Pancreas (tissue), 10 donors: Measurements from ENCODE around the gene ABL1. TPM values are rescaled to one million over a fixed set of nuclear protein-coding genes. Genes with fewer than 3 reads are reported as not detected.

Experiments
- ATAC-seq, 4 donors: fragments of 200-7000 bp; cut with Tn5 transposase; one replicate each; pipeline versions ENCODE4 v1.8.0 to v1.9.1; 2020; ENCODE audit warnings: mild to moderate bottlenecking in 4 of 4, moderate library complexity in 4 of 4
- DNase-seq, 6 donors: peaks; one replicate each; pipeline ENCODE4 v3.0.0-alpha.2; 2020
- FAIRE-seq: peaks from 2 replicates; lab custom pipeline; 2012; peaks lifted over from hg19 to GRCh38; lab: Jason Lieb, UNC
- H3K27ac ChIP-seq, 4 donors: fragments of 200-600 bp; sonication (generic); 1 replicate in 3 of 4; 2 replicates in 1 of 4; pipeline versions ENCODE4 v1.5.0 to v1.8.0; 2020
- H3K27me3 ChIP-seq, 4 donors: fragments of 200-600 bp; one replicate each; pipeline ENCODE4 v1.8.0; 2021
- H3K36me3 ChIP-seq, 3 donors: fragments of 200-600 bp; sonication (generic) in 1 of 3; one replicate each; pipeline versions ENCODE4 v1.5.0 to v1.8.0; 2020 to 2021
- H3K4me1 ChIP-seq, 3 donors: fragments of 200-600 bp; one replicate each; pipeline ENCODE4 v1.8.0; 2021
- H3K4me3 ChIP-seq, 4 donors: fragments of 200-600 bp; sonication (generic) in 2 of 4; one replicate each; pipeline versions ENCODE4 v1.5.0 to v1.8.0; 2020 to 2021
- H3K9me3 ChIP-seq, 4 donors: fragments of 200-600 bp; one replicate each; pipeline ENCODE4 v1.8.0; 2021
- WGBS, 2 donors: extraction: QIAGEN DNeasy Blood & Tissue Kit; methylation state at CpG; one replicate each; pipeline ENCODE4 v1.1.7; 2013; 5-methylcytosine and 5-hydroxymethylcytosine counted together
- intact Hi-C, 3 donors: fragments of 100-400 bp; cut with DNase I; formaldehyde crosslinking; loops; one replicate each; pipeline versions ENCODE4 v1.11.1 to v1.14.2; 2022
- polyA plus RNA-seq, 2 donors: library from polyadenylated mRNA; stranded (reverse); fragments of 200-250 nt; gene quantifications; one replicate each; pipeline ENCODE4 v1.2.3, GENCODE V29; 2013
- total RNA-seq, 6 donors: library from RNA; stranded (reverse); fragmentation: NEBNext Ultra II Directional in 4 of 6; extraction: Animal tissue kit (Norgen Biotek cat#: 25700) in 4 of 6; gene quantifications; one replicate each; pipeline versions ENCODE4 v1.2.1 to v1.2.4, GENCODE V29; 2021 to 2023
- TF ChIP-seq, protein P1 (sequence below), 4 donors: fragments of 200-600 bp; sonication (generic) in 3 of 4; IDR thresholded peaks; one replicate each; pipeline versions ENCODE4 v1.5.0 to v1.8.0; 2021; ENCODE audit warnings: antibody characterized with exemption in 4 of 4
- donor health status: healthy with polysubstance abuse.
- donor health status: DM: no; HTN: no; CAD: no; lungs with moderate emphysema.
- donor health status: DM: no; HTN: no; CAD: no.
- donor health status: control.
- donor health status: control.
- donor health status: Bipolar disorder and iron deficiency.
- donor health status: DM: yes; HTN: yes; CAD: no.
- donor health status: DM: no; HTN: no; CAD: no.
- donor health status: DM: no; HTN: no; CAD: no.
- donor health status: DM: yes; HTN: yes; CAD: no.

ABL1 gene
- total and polyA plus RNA-seq, 8 donors = 15.3 to 31.9 (median 19.4) TPM

DNA sequence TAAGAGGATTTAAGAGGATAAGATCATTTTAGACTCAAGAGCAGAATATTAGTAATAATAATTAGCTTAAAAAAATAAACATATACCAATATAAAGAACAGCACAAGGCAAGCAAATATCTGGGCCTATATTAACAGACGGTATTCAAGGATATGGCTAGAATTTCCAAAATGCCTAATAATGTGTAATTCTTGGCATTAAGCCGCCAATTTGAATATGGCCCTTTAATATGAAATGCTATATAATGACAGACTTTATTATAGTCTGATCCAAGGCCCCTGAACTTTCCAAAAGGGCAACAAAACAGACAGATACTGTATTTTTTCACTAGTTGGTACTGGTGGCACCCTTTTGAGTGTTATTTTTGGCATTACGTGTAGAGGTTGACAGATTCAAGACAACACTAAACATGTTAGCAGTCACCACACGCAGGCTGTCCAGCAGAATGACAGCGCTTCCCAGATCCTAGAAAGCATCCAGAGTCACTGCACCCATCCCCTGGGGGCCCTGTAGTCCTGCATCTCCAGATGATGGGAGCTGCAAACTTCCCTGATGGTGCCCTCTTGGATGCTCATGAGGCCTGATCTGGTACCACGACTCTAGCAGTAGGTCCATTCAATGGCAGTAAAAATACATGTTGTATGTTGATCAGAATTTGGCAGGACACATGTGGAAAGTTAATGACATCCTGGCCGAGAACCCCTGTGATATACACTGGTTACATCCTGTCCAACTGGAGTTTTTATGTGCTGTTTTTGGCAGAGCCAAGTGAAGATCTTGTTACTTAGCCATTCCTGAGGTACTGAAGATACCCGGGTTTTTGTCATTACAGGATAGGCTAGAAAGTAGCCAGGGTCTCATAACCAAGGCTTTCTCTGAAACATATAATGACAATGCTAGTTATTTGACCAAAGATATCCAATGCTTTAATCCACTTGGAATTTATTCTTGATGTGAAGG is 1.7 kb upstream of the ABL1 start:
- DNase-seq (no peak), FAIRE-seq (no peak), ATAC-seq (no peak)
- WGBS, 2 donors = 84 to 91% methylated on average over 8 of the region's 8 CpGs
- Histone ChIP-seq H3K4me3 (no peak overlapping the region), H3K27me3 (no peaks in the 10 kb centered on the region), H3K9me3 (no peaks in the 10 kb centered on the region), H3K27ac (peak overlapping the region in 1 of 4 donors; percentile 89), H3K36me3 (no peaks in the 10 kb centered on the region), H3K4me1 (peaks cover 3 to 16% (median 13%) of the 10 kb centered on the region in 3 donors)
- TF ChIP-seq, protein P1, sequence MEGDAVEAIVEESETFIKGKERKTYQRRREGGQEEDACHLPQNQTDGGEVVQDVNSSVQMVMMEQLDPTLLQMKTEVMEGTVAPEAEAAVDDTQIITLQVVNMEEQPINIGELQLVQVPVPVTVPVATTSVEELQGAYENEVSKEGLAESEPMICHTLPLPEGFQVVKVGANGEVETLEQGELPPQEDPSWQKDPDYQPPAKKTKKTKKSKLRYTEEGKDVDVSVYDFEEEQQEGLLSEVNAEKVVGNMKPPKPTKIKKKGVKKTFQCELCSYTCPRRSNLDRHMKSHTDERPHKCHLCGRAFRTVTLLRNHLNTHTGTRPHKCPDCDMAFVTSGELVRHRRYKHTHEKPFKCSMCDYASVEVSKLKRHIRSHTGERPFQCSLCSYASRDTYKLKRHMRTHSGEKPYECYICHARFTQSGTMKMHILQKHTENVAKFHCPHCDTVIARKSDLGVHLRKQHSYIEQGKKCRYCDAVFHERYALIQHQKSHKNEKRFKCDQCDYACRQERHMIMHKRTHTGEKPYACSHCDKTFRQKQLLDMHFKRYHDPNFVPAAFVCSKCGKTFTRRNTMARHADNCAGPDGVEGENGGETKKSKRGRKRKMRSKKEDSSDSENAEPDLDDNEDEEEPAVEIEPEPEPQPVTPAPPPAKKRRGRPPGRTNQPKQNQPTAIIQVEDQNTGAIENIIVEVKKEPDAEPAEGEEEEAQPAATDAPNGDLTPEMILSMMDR (IDR thresholded peaks at IDR 0.05) = no peak
- intact Hi-C loops = no loop called here

DNA sequence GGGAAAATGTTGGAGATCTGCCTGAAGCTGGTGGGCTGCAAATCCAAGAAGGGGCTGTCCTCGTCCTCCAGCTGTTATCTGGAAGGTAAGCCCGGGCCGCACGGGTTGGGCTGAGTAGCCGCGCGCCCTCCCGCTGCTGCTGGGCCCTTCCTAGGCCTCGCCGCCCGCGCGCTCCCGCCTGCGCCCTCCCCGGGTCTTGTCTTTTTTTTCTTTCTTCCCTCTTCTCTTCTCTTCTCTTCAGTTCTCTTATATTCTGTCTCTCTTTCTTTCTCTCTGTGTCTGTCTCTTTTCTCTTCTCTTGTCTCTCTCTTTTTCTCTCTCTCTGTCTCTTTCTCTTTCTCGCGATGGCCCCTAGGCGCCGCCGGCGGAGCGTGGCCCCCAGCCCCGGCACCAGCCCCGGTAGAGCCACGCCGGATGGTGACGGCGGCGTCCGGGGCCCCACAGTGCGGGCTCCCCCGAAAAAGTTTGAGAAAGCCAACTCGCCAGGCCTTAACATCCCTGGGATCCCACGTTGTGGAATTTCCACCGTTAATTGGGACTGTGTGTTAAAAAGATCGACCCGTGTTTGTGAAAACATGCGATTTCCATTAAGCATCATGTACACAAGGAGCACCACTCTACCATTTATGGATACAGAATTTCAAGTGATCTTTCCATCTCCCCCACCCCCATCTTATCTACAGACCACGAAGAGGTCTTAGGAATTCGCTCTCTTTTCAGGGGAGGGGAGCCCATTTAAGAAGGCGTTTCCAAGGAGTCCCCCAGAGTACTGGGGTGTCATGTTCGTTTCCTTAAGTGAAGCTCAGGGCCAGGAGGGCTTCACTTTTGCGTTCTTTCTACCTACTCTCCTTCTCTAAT is 616 bp downstream of the ABL1 start:
- Histone ChIP-seq H3K36me3 (no peaks in the 10 kb centered on the region), H3K27me3 (no peaks in the 10 kb centered on the region), H3K27ac (peak overlapping the region in 3 of 4 donors; percentile 62 to 89 (median 84)), H3K4me3 (peak overlapping the region; percentile 36 to 67 (median 52)), H3K4me1 (peaks cover 3 to 17% (median 13%) of the 10 kb centered on the region in 3 donors), H3K9me3 (no peaks in the 10 kb centered on the region)
- TF ChIP-seq, protein P1 (IDR thresholded peaks at IDR 0.05) = no peak
- peak; percentile 33 to 62 (median 53) for ATAC-seq
- peak; percentile 35 to 81 (median 58) for DNase-seq
- FAIRE-seq = no peak
- intact Hi-C loops = no loop called here
- WGBS, 2 donors = 1 to 2% methylated on average over 38 to 44 of the region's 44 CpGs

DNA sequence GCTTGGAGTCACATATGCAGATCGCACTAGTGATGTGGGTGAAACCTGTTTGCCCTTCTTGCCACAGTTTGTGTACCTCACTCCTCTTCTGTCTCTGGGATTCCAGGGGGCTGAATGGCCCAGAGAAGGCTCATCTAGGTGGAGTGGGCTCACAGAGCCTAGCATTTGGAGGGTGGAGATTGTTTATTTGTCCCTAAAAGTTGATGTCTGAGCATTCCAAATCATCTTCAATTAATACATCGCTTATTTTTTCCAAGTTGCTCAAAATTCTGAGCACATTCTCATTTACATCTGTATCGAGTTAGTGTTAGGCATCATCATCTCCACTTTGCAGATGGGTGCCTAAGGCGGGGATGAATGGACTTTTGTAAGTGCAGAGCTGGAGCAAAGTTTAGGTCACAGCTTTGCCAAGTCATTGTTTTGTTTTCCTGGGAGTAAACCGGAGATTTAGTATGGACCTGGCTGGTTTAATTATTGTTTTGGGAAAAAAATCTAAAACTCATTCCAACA is 2.0 kb downstream of the ABL1 start:
- FAIRE-seq = no peak
- Histone ChIP-seq H3K27me3 (no peaks in the 10 kb centered on the region), H3K9me3 (no peaks in the 10 kb centered on the region), H3K4me1 (peaks cover 3 to 17% (median 13%) of the 10 kb centered on the region in 3 donors), H3K4me3 (peak overlapping the region in 2 of 4 donors; percentile 56 to 67), H3K36me3 (no peaks in the 10 kb centered on the region), H3K27ac (peak overlapping the region in 2 of 4 donors; percentile 16 to 89)
- ATAC-seq = no peak
- intact Hi-C loops = no loop called here
- 44 to 45% methylated on average over 5 of the region's 5 CpGs for WGBS, 2 donors
- no peak for DNase-seq
- TF ChIP-seq, protein P1 (IDR thresholded peaks at IDR 0.05) = no peak

DNA sequence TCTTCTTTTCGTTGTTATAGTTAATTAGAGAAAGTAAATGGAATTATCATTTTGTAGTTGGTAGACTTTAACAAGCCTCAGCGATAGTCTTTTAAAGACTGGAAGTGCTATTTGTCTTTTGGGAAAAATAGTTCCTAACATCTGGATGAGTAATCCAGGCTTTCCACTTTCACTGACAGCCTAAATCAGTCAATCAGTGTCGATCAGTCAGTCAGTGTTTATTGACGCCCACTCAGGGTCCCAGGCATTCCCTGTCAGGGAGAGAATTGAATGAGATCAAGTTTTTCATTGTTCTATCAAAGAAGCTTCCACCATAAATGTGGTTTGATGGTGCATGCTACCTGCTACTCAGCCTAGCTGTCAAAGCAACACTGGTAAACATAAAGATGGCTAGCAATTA is 2.6 kb downstream of the ABL1 start:
- no peaks in the 10 kb centered on the region for H3K27me3 ChIP-seq
- intact Hi-C loops = no loop called here
- DNase-seq (no peak), ATAC-seq (no peak), FAIRE-seq (no peak)
- TF ChIP-seq, protein P1 (IDR thresholded peaks at IDR 0.05) = no peak
- no peaks in the 10 kb centered on the region for H3K9me3 ChIP-seq
- peak overlapping the region in 1 of 4 donors; percentile 16 for H3K27ac ChIP-seq
- H3K36me3 ChIP-seq = no peaks in the 10 kb centered on the region
- no peak overlapping the region for H3K4me3 ChIP-seq
- peaks cover 3 to 17% (median 13%) of the 10 kb centered on the region in 3 donors for H3K4me1 ChIP-seq
- WGBS, 2 donors = 58 to 60% methylated on average over 4 of the region's 4 CpGs
